Stimulated activated CD4-positive, alpha-beta T cell treated with anti-CD3 and anti-CD28 coated beads, Interleukin-4, amount 100 ng/mL, for 4 hours (primary cell): ENCODE results near the gene HTR3C.
"Not testable (repeated sequence)": the region's sequence is repeated elsewhere in the genome, so short reads cannot be mapped to it uniquely, and the experiment has no call there.

Experiments used
- DNase-seq, 2 experiments: peaks; one replicate each; pipeline ENCODE4 v3.0.0-alpha.2; 2020

HTR3C gene

GRCh38 chr3:184031187-184031792, 21.6 kb upstream of the HTR3C start, which contains the start of gene HTR3D:
TSS of gene HTR3D (plus strand) at chr3:184031742. CDS start at chr3:184031742, 0 bp downstream.
- DNase-seq, result no peak

GRCh38 chr3:184037816-184038215, 15.0 kb upstream of the HTR3C start:
- no peak for DNase-seq

- not testable (repeated sequence) for DNase-seq
These were observed 14.5 kb upstream of the HTR3C start for GRCh38 chr3:184038307-184038706.

- no peak for DNase-seq
These were observed 13.4 kb upstream of the HTR3C start for GRCh38 chr3:184039414-184039813.

- DNase-seq, result no peak
These were observed 12.8 kb upstream of the HTR3C start for GRCh38 chr3:184040010-184040409.

- no peak for DNase-seq
These were observed 10.2 kb upstream of the HTR3C start for GRCh38 chr3:184042617-184043016.

- no peak for DNase-seq
These were observed 6.9 kb upstream of the HTR3C start for GRCh38 chr3:184045995-184046394.

GRCh38 chr3:184050217-184050847, 2.5 kb upstream of the HTR3C start:
- no peak for DNase-seq

GRCh38 chr3:184058029-184058428, 5.2 kb downstream of the HTR3C start:
- no peak for DNase-seq

GRCh38 chr3:184059424-184059823, 6.6 kb downstream of the HTR3C start:
- DNase-seq, result no peak

- DNase-seq, result no peak
These were observed 9.8 kb downstream of the HTR3C start for GRCh38 chr3:184062637-184063036.

GRCh38 chr3:184066211-184066610, 13.4 kb downstream of the HTR3C start:
- DNase-seq, result no peak

GRCh38 chr3:184067573-184068055, 14.8 kb downstream of the HTR3C start:
- no peak for DNase-seq

- DNase-seq, result no peak
These were observed 15.5 kb downstream of the HTR3C start for GRCh38 chr3:184068344-184068743.

GRCh38 chr3:184071142-184071541, 18.3 kb downstream of the HTR3C start:
- not testable (repeated sequence) for DNase-seq

GRCh38 chr3:184073621-184074020, 20.8 kb downstream of the HTR3C start:
- no peak for DNase-seq

- no peak for DNase-seq
These were observed 23.1 kb downstream of the HTR3C start for GRCh38 chr3:184075901-184076300.

- no peak for DNase-seq
These were observed 25.0 kb downstream of the HTR3C start for GRCh38 chr3:184077881-184078280.

- no peak for DNase-seq
These were observed 26.0 kb downstream of the HTR3C start for GRCh38 chr3:184078851-184079250.

GRCh38 chr3:184081116-184081830, 28.4 kb downstream of the HTR3C start:
- no peak for DNase-seq

- DNase-seq, result no peak
These were observed 29.2 kb downstream of the HTR3C start for GRCh38 chr3:184082034-184082433.

- no peak for DNase-seq
These were observed 29.6 kb downstream of the HTR3C start for GRCh38 chr3:184082465-184082864.

- no peak for DNase-seq
These were observed 32.6 kb downstream of the HTR3C start for GRCh38 chr3:184085389-184085852.

GRCh38 chr3:184092199-184092598, 39.4 kb downstream of the HTR3C start:
- DNase-seq, result no peak
